ENCODE results near the gene LGALS14. TPM values are rescaled to one million over a fixed set of nuclear protein-coding genes. Genes with fewer than 3 reads are reported as not detected.

The LGALS14 gene
- total RNA-seq, 1 donor from 2014 or later = not detected

GRCh38 chr19:39692166-39692565, 12.1 kb upstream of the LGALS14 start:
- no peak overlapping the region for H3K4me3 ChIP-seq (ENCODE audit: insufficient read depth, low read depth, low read length)
- H3K4me2 ChIP-seq (ENCODE audit: low read length) = no peak overlapping the region
- no peak overlapping the region for H2AFZ ChIP-seq (ENCODE audit: low read depth, low read length)
- H3K79me2 ChIP-seq (ENCODE audit: insufficient read depth, low read length) = no peaks in the 10 kb centered on the region
- H3K9me3 ChIP-seq (ENCODE audit: insufficient read depth, low read depth, low read length) = no peaks in the 10 kb centered on the region
- TF ChIP-seq CTCF (IDR thresholded peaks at IDR 0.05; ENCODE audit: insufficient read depth, low read depth, low read length) (no peak), EZH2 (IDR thresholded peaks at IDR 0.05; ENCODE audit: insufficient read depth, low read length) (no peak)
- H3K4me3 Mint-ChIP-seq (ENCODE audit: unreplicated experiment) = no peak overlapping the region
- no peak for FAIRE-seq
- peaks cover 16% of the 10 kb centered on the region for H3K27me3 Mint-ChIP-seq (ENCODE audit: low read depth, unreplicated experiment)
- no peak overlapping the region for H3K27ac ChIP-seq (ENCODE audit: low read depth, low read length)
- H3K27ac Mint-ChIP-seq (ENCODE audit: unreplicated experiment) = no peak overlapping the region
- H4K20me1 ChIP-seq (ENCODE audit: insufficient read depth, low read length) = no peaks in the 10 kb centered on the region
- no peaks in the 10 kb centered on the region for H3K4me1 ChIP-seq (ENCODE audit: insufficient read depth, low read length)
- H3K36me3 ChIP-seq (ENCODE audit: insufficient read depth, low read length) = no peaks in the 10 kb centered on the region
- no peaks in the 10 kb centered on the region for H3K36me3 Mint-ChIP-seq (ENCODE audit: low read depth, unreplicated experiment)
- no peak overlapping the region for H3K9ac ChIP-seq (ENCODE audit: low read length)
- H3K4me1 Mint-ChIP-seq (ENCODE audit: low read depth, unreplicated experiment) = no peaks in the 10 kb centered on the region
- peaks cover 2% of the 10 kb centered on the region for H3K9me3 Mint-ChIP-seq (ENCODE audit: unreplicated experiment)
- no peak for DNase-seq (ENCODE audit: low read depth)
- H3K27me3 ChIP-seq (ENCODE audit: insufficient read depth, low read length) = no peaks in the 10 kb centered on the region

- no peak for FAIRE-seq
- no peak overlapping the region for H3K9ac ChIP-seq (ENCODE audit: low read length)
- no peaks in the 10 kb centered on the region for H3K36me3 ChIP-seq (ENCODE audit: insufficient read depth, low read length)
- H3K79me2 ChIP-seq (ENCODE audit: insufficient read depth, low read length) = no peaks in the 10 kb centered on the region
- H3K27me3 ChIP-seq (ENCODE audit: insufficient read depth, low read length) = no peaks in the 10 kb centered on the region
- TF ChIP-seq EZH2 (IDR thresholded peaks at IDR 0.05; ENCODE audit: insufficient read depth, low read length) = no peak
- no peak for TF ChIP-seq CTCF (IDR thresholded peaks at IDR 0.05; ENCODE audit: insufficient read depth, low read depth, low read length)
- peaks cover 2% of the 10 kb centered on the region for H3K9me3 Mint-ChIP-seq (ENCODE audit: unreplicated experiment)
- H3K36me3 Mint-ChIP-seq (ENCODE audit: low read depth, unreplicated experiment) = no peaks in the 10 kb centered on the region
- no peak overlapping the region for H3K4me2 ChIP-seq (ENCODE audit: low read length)
- no peaks in the 10 kb centered on the region for H3K4me1 Mint-ChIP-seq (ENCODE audit: low read depth, unreplicated experiment)
- H4K20me1 ChIP-seq (ENCODE audit: insufficient read depth, low read length) = no peaks in the 10 kb centered on the region
- no peaks in the 10 kb centered on the region for H3K9me3 ChIP-seq (ENCODE audit: insufficient read depth, low read depth, low read length)
- H3K4me3 Mint-ChIP-seq (ENCODE audit: unreplicated experiment) = no peak overlapping the region
- H3K27ac ChIP-seq (ENCODE audit: low read depth, low read length) = no peak overlapping the region
- H3K4me3 ChIP-seq (ENCODE audit: insufficient read depth, low read depth, low read length) = no peak overlapping the region
- no peak overlapping the region for H3K27ac Mint-ChIP-seq (ENCODE audit: unreplicated experiment)
- H3K4me1 ChIP-seq (ENCODE audit: insufficient read depth, low read length) = no peaks in the 10 kb centered on the region
- peaks cover 20% of the 10 kb centered on the region for H3K27me3 Mint-ChIP-seq (ENCODE audit: low read depth, unreplicated experiment)
- no peak for DNase-seq (ENCODE audit: low read depth)
- H2AFZ ChIP-seq (ENCODE audit: low read depth, low read length) = no peak overlapping the region
Observed at GRCh38 chr19:39692822-39693221, 11.5 kb upstream of the LGALS14 start.

GRCh38 chr19:39695759-39696158, 8.5 kb upstream of the LGALS14 start:
- no peak overlapping the region for H3K27ac Mint-ChIP-seq (ENCODE audit: unreplicated experiment)
- Histone ChIP-seq H2AFZ (ENCODE audit: low read depth, low read length) (no peak overlapping the region), H3K27me3 (ENCODE audit: insufficient read depth, low read length) (no peaks in the 10 kb centered on the region), H3K4me3 (ENCODE audit: insufficient read depth, low read depth, low read length) (no peak overlapping the region), H3K4me1 (ENCODE audit: insufficient read depth, low read length) (no peaks in the 10 kb centered on the region), H4K20me1 (ENCODE audit: insufficient read depth, low read length) (no peaks in the 10 kb centered on the region), H3K9ac (ENCODE audit: low read length) (no peak overlapping the region), H3K27ac (ENCODE audit: low read depth, low read length) (no peak overlapping the region), H3K36me3 (ENCODE audit: insufficient read depth, low read length) (no peaks in the 10 kb centered on the region), H3K9me3 (ENCODE audit: insufficient read depth, low read depth, low read length) (no peaks in the 10 kb centered on the region), H3K4me2 (ENCODE audit: low read length) (no peak overlapping the region), H3K79me2 (ENCODE audit: insufficient read depth, low read length) (no peaks in the 10 kb centered on the region)
- no peak overlapping the region for H3K4me3 Mint-ChIP-seq (ENCODE audit: unreplicated experiment)
- no peaks in the 10 kb centered on the region for H3K36me3 Mint-ChIP-seq (ENCODE audit: low read depth, unreplicated experiment)
- H3K9me3 Mint-ChIP-seq (ENCODE audit: unreplicated experiment) = peaks cover under 1% of the 10 kb centered on the region
- no peak for TF ChIP-seq CTCF (IDR thresholded peaks at IDR 0.05; ENCODE audit: insufficient read depth, low read depth, low read length)
- TF ChIP-seq EZH2 (IDR thresholded peaks at IDR 0.05; ENCODE audit: insufficient read depth, low read length) = no peak
- H3K27me3 Mint-ChIP-seq (ENCODE audit: low read depth, unreplicated experiment) = peaks cover 23% of the 10 kb centered on the region
- DNase-seq (ENCODE audit: low read depth) (no peak), FAIRE-seq (no peak)
- H3K4me1 Mint-ChIP-seq (ENCODE audit: low read depth, unreplicated experiment) = no peaks in the 10 kb centered on the region
